ENCODE data around the gene TM6SF1. TPM values are rescaled to one million over a fixed set of nuclear protein-coding genes. Genes with fewer than 3 reads are reported as not detected.

TM6SF1 gene
- total RNA-seq, 1 donor from 2014 or later: 2.1 TPM

- H3K4me2 ChIP-seq (ENCODE audit: low read length): peak overlapping the region; percentile 86
- Mint-ChIP-seq H3K36me3 (ENCODE audit: low read depth, unreplicated experiment) (peaks cover 10% of the 10 kb centered on the region), H3K4me1 (ENCODE audit: low read depth, unreplicated experiment) (peaks cover 9% of the 10 kb centered on the region), H3K27me3 (ENCODE audit: low read depth, unreplicated experiment) (peaks cover 40% of the 10 kb centered on the region), H3K27ac (ENCODE audit: unreplicated experiment) (no peak overlapping the region), H3K9me3 (ENCODE audit: unreplicated experiment) (peaks cover 9% of the 10 kb centered on the region), H3K4me3 (ENCODE audit: unreplicated experiment) (peak overlapping the region; percentile 75)
- no peak overlapping the region for H3K9ac ChIP-seq (ENCODE audit: low read length)
- no peak overlapping the region for H3K27ac ChIP-seq (ENCODE audit: low read depth, low read length)
- no peaks in the 10 kb centered on the region for H3K79me2 ChIP-seq (ENCODE audit: insufficient read depth, low read length)
- DNase-seq (ENCODE audit: low read depth) (no peak), FAIRE-seq (no peak)
- TF ChIP-seq CTCF (IDR thresholded peaks at IDR 0.05; ENCODE audit: insufficient read depth, low read depth, low read length): no peak
- TF ChIP-seq EZH2 (IDR thresholded peaks at IDR 0.05; ENCODE audit: insufficient read depth, low read length): no peak
- peak overlapping the region; percentile 2 for H2AFZ ChIP-seq (ENCODE audit: low read depth, low read length)
- peak overlapping the region; percentile 49 for H3K4me3 ChIP-seq (ENCODE audit: insufficient read depth, low read depth, low read length)
- H3K36me3 ChIP-seq (ENCODE audit: insufficient read depth, low read length): no peaks in the 10 kb centered on the region
- H4K20me1 ChIP-seq (ENCODE audit: insufficient read depth, low read length): no peaks in the 10 kb centered on the region
- H3K9me3 ChIP-seq (ENCODE audit: insufficient read depth, low read depth, low read length): no peaks in the 10 kb centered on the region
- peaks cover 26% of the 10 kb centered on the region for H3K4me1 ChIP-seq (ENCODE audit: insufficient read depth, low read length)
- H3K27me3 ChIP-seq (ENCODE audit: insufficient read depth, low read length): peaks cover 9% of the 10 kb centered on the region
Observed at GRCh38 chr15:83108266-83109219, 1.1 kb downstream of the TM6SF1 start.

- H3K4me1 ChIP-seq (ENCODE audit: insufficient read depth, low read length): peaks cover 26% of the 10 kb centered on the region
- Mint-ChIP-seq H3K27me3 (ENCODE audit: low read depth, unreplicated experiment) (peaks cover 35% of the 10 kb centered on the region), H3K27ac (ENCODE audit: unreplicated experiment) (no peak overlapping the region), H3K9me3 (ENCODE audit: unreplicated experiment) (peaks cover 11% of the 10 kb centered on the region), H3K36me3 (ENCODE audit: low read depth, unreplicated experiment) (peaks cover 10% of the 10 kb centered on the region), H3K4me3 (ENCODE audit: unreplicated experiment) (no peak overlapping the region), H3K4me1 (ENCODE audit: low read depth, unreplicated experiment) (peaks cover 9% of the 10 kb centered on the region)
- H2AFZ ChIP-seq (ENCODE audit: low read depth, low read length): no peak overlapping the region
- H3K4me3 ChIP-seq (ENCODE audit: insufficient read depth, low read depth, low read length): no peak overlapping the region
- no peak overlapping the region for H3K4me2 ChIP-seq (ENCODE audit: low read length)
- no peak for FAIRE-seq
- no peaks in the 10 kb centered on the region for H3K9me3 ChIP-seq (ENCODE audit: insufficient read depth, low read depth, low read length)
- no peaks in the 10 kb centered on the region for H3K36me3 ChIP-seq (ENCODE audit: insufficient read depth, low read length)
- H3K9ac ChIP-seq (ENCODE audit: low read length): no peak overlapping the region
- no peaks in the 10 kb centered on the region for H4K20me1 ChIP-seq (ENCODE audit: insufficient read depth, low read length)
- no peak overlapping the region for H3K27ac ChIP-seq (ENCODE audit: low read depth, low read length)
- peaks cover 9% of the 10 kb centered on the region for H3K27me3 ChIP-seq (ENCODE audit: insufficient read depth, low read length)
- H3K79me2 ChIP-seq (ENCODE audit: insufficient read depth, low read length): no peaks in the 10 kb centered on the region
- DNase-seq (ENCODE audit: low read depth): no peak
- TF ChIP-seq EZH2 (IDR thresholded peaks at IDR 0.05; ENCODE audit: insufficient read depth, low read length): no peak
- no peak for TF ChIP-seq CTCF (IDR thresholded peaks at IDR 0.05; ENCODE audit: insufficient read depth, low read depth, low read length)
Observed at GRCh38 chr15:83109532-83109931, 2.1 kb downstream of the TM6SF1 start.

- FAIRE-seq (no peak), DNase-seq (ENCODE audit: low read depth) (no peak)
- H3K9ac ChIP-seq (ENCODE audit: low read length): no peak overlapping the region
- no peaks in the 10 kb centered on the region for H4K20me1 ChIP-seq (ENCODE audit: insufficient read depth, low read length)
- H3K4me3 Mint-ChIP-seq (ENCODE audit: unreplicated experiment): no peak overlapping the region
- no peaks in the 10 kb centered on the region for H3K79me2 ChIP-seq (ENCODE audit: insufficient read depth, low read length)
- no peak overlapping the region for H2AFZ ChIP-seq (ENCODE audit: low read depth, low read length)
- TF ChIP-seq CTCF (IDR thresholded peaks at IDR 0.05; ENCODE audit: insufficient read depth, low read depth, low read length) (no peak), EZH2 (IDR thresholded peaks at IDR 0.05; ENCODE audit: insufficient read depth, low read length) (no peak)
- H3K9me3 ChIP-seq (ENCODE audit: insufficient read depth, low read depth, low read length): no peaks in the 10 kb centered on the region
- H3K4me1 ChIP-seq (ENCODE audit: insufficient read depth, low read length): peaks cover 26% of the 10 kb centered on the region
- no peaks in the 10 kb centered on the region for H3K36me3 ChIP-seq (ENCODE audit: insufficient read depth, low read length)
- no peak overlapping the region for H3K4me3 ChIP-seq (ENCODE audit: insufficient read depth, low read depth, low read length)
- peaks cover 11% of the 10 kb centered on the region for H3K36me3 Mint-ChIP-seq (ENCODE audit: low read depth, unreplicated experiment)
- H3K9me3 Mint-ChIP-seq (ENCODE audit: unreplicated experiment): peaks cover 9% of the 10 kb centered on the region
- no peak overlapping the region for H3K27ac ChIP-seq (ENCODE audit: low read depth, low read length)
- H3K4me2 ChIP-seq (ENCODE audit: low read length): no peak overlapping the region
- peaks cover 9% of the 10 kb centered on the region for H3K27me3 ChIP-seq (ENCODE audit: insufficient read depth, low read length)
- H3K27me3 Mint-ChIP-seq (ENCODE audit: low read depth, unreplicated experiment): peaks cover 34% of the 10 kb centered on the region
- no peak overlapping the region for H3K27ac Mint-ChIP-seq (ENCODE audit: unreplicated experiment)
- H3K4me1 Mint-ChIP-seq (ENCODE audit: low read depth, unreplicated experiment): peaks cover 9% of the 10 kb centered on the region
Observed at GRCh38 chr15:83110381-83110780, 2.9 kb downstream of the TM6SF1 start.

Data from astrocyte (in vitro differentiated cells and primary cell).